CD14-positive monocyte (primary cell): Measurements from ENCODE around the gene RAPGEF5. TPM values are rescaled to one million over a fixed set of nuclear protein-coding genes. Genes with fewer than 3 reads are reported as not detected.

Source experiments
- DNase-seq, 3 donors: peaks; one replicate each; pipeline ENCODE4 v3.0.0-alpha.2; 2011 to 2022
- H2AFZ ChIP-seq: 2 replicates; pipeline ENCODE4 v1.6.0; 2012; ENCODE audit warnings: mild to moderate bottlenecking, low read depth, low read length, inconsistent platforms; ENCODE audit not compliant: insufficient read depth, poor library complexity, severe bottlenecking
- H3K27ac ChIP-seq, 2 donors: 1 replicate in 1 of 2; 2 replicates in 1 of 2; pipeline ENCODE4 v1.5.1; 2012 to 2013; ENCODE audit warnings: low read length in 2 of 2, control low read depth in 1 of 2, inconsistent platforms in 1 of 2, low read depth in 1 of 2, mild to moderate bottlenecking in 1 of 2
- H3K27me3 ChIP-seq, 2 donors: one replicate each; pipeline versions ENCODE4 v1.6.0 to v1.6.1; 2011 to 2013; ENCODE audit warnings: low read length in 2 of 2; ENCODE audit not compliant: control insufficient read depth in 2 of 2, insufficient read depth in 2 of 2
- H3K36me3 ChIP-seq, 2 donors: replicated peaks in 1 of 2; 1 replicate in 1 of 2; 2 replicates in 1 of 2; pipeline versions ENCODE4 v1.5.1 to v1.6.1; 2012 to 2013; ENCODE audit warnings: low read length in 2 of 2, control low read depth in 1 of 2, inconsistent platforms in 1 of 2, mild to moderate bottlenecking in 1 of 2; ENCODE audit not compliant: insufficient read depth in 2 of 2, control insufficient read depth in 1 of 2
- H3K4me1 ChIP-seq, 2 donors: 1 replicate in 1 of 2; 2 replicates in 1 of 2; pipeline versions ENCODE4 v1.5.1 to v1.6.1; 2012 to 2013; ENCODE audit warnings: low read length in 2 of 2, control low read depth in 1 of 2, inconsistent platforms in 1 of 2, mild to moderate bottlenecking in 1 of 2, moderate library complexity in 1 of 2; ENCODE audit not compliant: insufficient read depth in 2 of 2, control insufficient read depth in 1 of 2
- H3K4me2 ChIP-seq: replicated peaks from 2 replicates; pipeline ENCODE3; 2012; ENCODE audit warnings: low read length, moderate library complexity, mild to moderate bottlenecking; ENCODE audit not compliant: poor library complexity, severe bottlenecking; ENCODE audit errors: extremely low read depth
- H3K4me3 ChIP-seq, 3 experiments: fragments of 200-600 bp in 1 of 3; sonication (generic) in 1 of 3; replicated peaks in 1 of 3; 1 replicate in 2 of 3; 2 replicates in 1 of 3; pipeline ENCODE4 v1.5.1; 2011 to 2013; ENCODE audit warnings: low read length in 3 of 3, mild to moderate bottlenecking in 3 of 3, control low read depth in 2 of 3, low read depth in 2 of 3, inconsistent platforms in 1 of 3, moderate library complexity in 1 of 3
- H3K79me2 ChIP-seq: 2 replicates; pipeline ENCODE4 v1.6.0; 2012; ENCODE audit warnings: mild to moderate bottlenecking, control low read depth, inconsistent platforms, low read length, moderate library complexity; ENCODE audit not compliant: insufficient read depth
- H3K9ac ChIP-seq: 2 replicates; pipeline ENCODE4 v1.6.0; 2017; ENCODE audit warnings: low read length, mild to moderate bottlenecking; ENCODE audit not compliant: insufficient read depth, poor library complexity, severe bottlenecking
- H3K9me3 ChIP-seq, 2 donors: replicated peaks in 1 of 2; 1 replicate in 1 of 2; 2 replicates in 1 of 2; pipeline versions ENCODE4 v1.5.1 to v1.6.1; 2012 to 2013; ENCODE audit warnings: low read length in 2 of 2, control low read depth in 1 of 2; ENCODE audit not compliant: control insufficient read depth in 1 of 2, insufficient read depth in 1 of 2
- H4K20me1 ChIP-seq: 2 replicates; pipeline ENCODE4 v1.6.0; 2012; ENCODE audit warnings: mild to moderate bottlenecking, low read length, control low read depth, moderate library complexity; ENCODE audit not compliant: insufficient read depth
- H3K27ac Mint-ChIP-seq, 7 donors: one replicate each; pipeline ENCODE4 v1.8.0; 2020; ENCODE audit warnings: mild to moderate bottlenecking in 7 of 7, mixed read lengths in 7 of 7, moderate library complexity in 6 of 7, inconsistent platforms in 2 of 7
- H3K27me3 Mint-ChIP-seq, 3 donors: one replicate each; pipeline ENCODE4 v1.8.0; 2021 to 2022; ENCODE audit warnings: low read depth in 3 of 3, mild to moderate bottlenecking in 3 of 3, mixed read lengths in 3 of 3, moderate library complexity in 3 of 3, inconsistent platforms in 1 of 3
- H3K36me3 Mint-ChIP-seq, 2 donors: one replicate each; pipeline ENCODE4 v1.8.0; 2020; ENCODE audit warnings: mixed read lengths in 2 of 2, inconsistent platforms in 1 of 2, mild to moderate bottlenecking in 1 of 2
- H3K4me1 Mint-ChIP-seq: one replicate; pipeline ENCODE4 v1.8.0; 2020; ENCODE audit warnings: mild to moderate bottlenecking, mixed read lengths
- H3K4me3 Mint-ChIP-seq, 2 donors: one replicate each; pipeline ENCODE4 v1.8.0; 2020; ENCODE audit warnings: mild to moderate bottlenecking in 2 of 2, mixed read lengths in 2 of 2, moderate library complexity in 1 of 2
- H3K9me3 Mint-ChIP-seq, 7 donors: one replicate each; pipeline ENCODE4 v1.8.0; 2020 to 2022; ENCODE audit warnings: mixed read lengths in 7 of 7, mild to moderate bottlenecking in 6 of 7, moderate library complexity in 6 of 7, inconsistent platforms in 2 of 7
- CTCF ChIP-seq: fragments of 200-600 bp; IDR thresholded peaks from one replicate; pipeline ENCODE4 v1.8.0; 2022; ENCODE audit warnings: antibody characterized with exemption, mild to moderate bottlenecking
- WGBS: methylation state at CpG from one replicate; pipeline ENCODE4 v1.1.5; 2013; ENCODE audit warnings: missing lambda C conversion rate; ENCODE audit not compliant: insufficient coverage; 5-methylcytosine and 5-hydroxymethylcytosine counted together
- intact Hi-C, 2 donors: fragments of 100-400 bp; cut with micrococcal nuclease; formaldehyde crosslinking; loops; one replicate each; pipeline versions ENCODE4 v1.15.0 to v1.15.1; 2023
- polyA plus RNA-seq, 3 donors: library from polyadenylated mRNA; depleted of rRNA in 1 of 3; unstranded in 2 of 3; stranded (reverse) in 1 of 3; fragments of 300-500 nt in 2 of 3; fragments of >200 nt in 1 of 3; fragmentation: Illumina TruSeq in 2 of 3; gene quantifications; 1 replicate in 2 of 3; 2 replicates in 1 of 3; pipeline ENCODE4 v1.2.3, GENCODE V29; 2012 to 2021

The RAPGEF5 gene
- polyA plus RNA-seq, 3 donors, result not detected

GRCh38 chr7:22352887-22353286, 4.1 kb downstream of the RAPGEF5 start:
- Histone ChIP-seq H3K4me3 (no peak overlapping the region), H3K4me1 (no peaks in the 10 kb centered on the region), H3K27ac (no peak overlapping the region), H3K4me2 (no peak overlapping the region), H4K20me1 (no peaks in the 10 kb centered on the region), H3K36me3 (no peaks in the 10 kb centered on the region), H3K9me3 (peaks cover 0 to 5% of the 10 kb centered on the region in 2 donors), H2AFZ (no peak overlapping the region), H3K79me2 (no peaks in the 10 kb centered on the region), H3K9ac (no peak overlapping the region), H3K27me3 (peaks cover 22 to 26% of the 10 kb centered on the region in 2 donors)
- Mint-ChIP-seq H3K27me3 (peaks cover 21% of the 10 kb centered on the region in 3 donors), H3K4me3 (no peak overlapping the region), H3K36me3 (no peaks in the 10 kb centered on the region), H3K9me3 (peaks cover 2 to 11% (median 6%) of the 10 kb centered on the region in 7 donors), H3K4me1 (no peaks in the 10 kb centered on the region), H3K27ac (no peak overlapping the region)
- intact Hi-C loops, result no loop called here
- 100% methylated on average over 1 of the region's 4 CpGs for WGBS
- TF ChIP-seq CTCF, result no peak
- DNase-seq, result no peak

GRCh38 chr7:22351878-22352277, 5.1 kb downstream of the RAPGEF5 start:
- Mint-ChIP-seq H3K4me3 (no peak overlapping the region), H3K36me3 (no peaks in the 10 kb centered on the region), H3K27me3 (peaks cover 13 to 15% (median 13%) of the 10 kb centered on the region in 3 donors), H3K4me1 (no peaks in the 10 kb centered on the region), H3K27ac (no peak overlapping the region), H3K9me3 (peaks cover 2 to 9% (median 6%) of the 10 kb centered on the region in 7 donors)
- Histone ChIP-seq H3K4me3 (no peak overlapping the region), H3K27me3 (peaks cover 15 to 18% of the 10 kb centered on the region in 2 donors), H2AFZ (no peak overlapping the region), H3K79me2 (no peaks in the 10 kb centered on the region), H3K4me1 (no peaks in the 10 kb centered on the region), H4K20me1 (no peaks in the 10 kb centered on the region), H3K4me2 (no peak overlapping the region), H3K9me3 (peaks cover 0 to 5% of the 10 kb centered on the region in 2 donors), H3K9ac (no peak overlapping the region), H3K36me3 (no peaks in the 10 kb centered on the region), H3K27ac (no peak overlapping the region)
- TF ChIP-seq CTCF, result no peak
- intact Hi-C loops, result no loop called here
- no peak for DNase-seq
- WGBS, result 80% methylated on average over 1 of the region's 2 CpGs
